ENCODE measurements around the gene EIF2A. TPM values are rescaled to one million over a fixed set of nuclear protein-coding genes. Genes with fewer than 3 reads are reported as not detected.

EIF2A gene
- total and polyA plus RNA-seq, 4 donors, result 72.8 to 95.5 (median 79.6) TPM

GRCh38 chr3:150603153-150603979 is 56.8 kb downstream of the EIF2A start, which contains the start of gene SELENOT:
SELENOT (plus strand) TSS chr3:150603321; CDS start chr3:150603363, 42 bp downstream.
- H3K4me1 ChIP-seq (ENCODE audit: control insufficient read depth in 1 of 2, insufficient read depth in 2 of 2, low read length in 2 of 2), result peaks cover 0 to 1% of the 10 kb centered on the region in 2 donors
- no peaks in the 10 kb centered on the region for H3K36me3 ChIP-seq (ENCODE audit: control insufficient read depth in 1 of 2, insufficient read depth in 2 of 2, low read length in 1 of 2)
- H3K27ac ChIP-seq (ENCODE audit: low read depth in 1 of 2, low read length in 2 of 2), result peak within 1 kb of the TSS; percentile 64 to 71
- peak within 1 kb of the TSS; percentile 51 to 88 for H3K4me3 ChIP-seq (ENCODE audit: low read length in 2 of 2)
- no peaks in the 10 kb centered on the region for H3K27me3 ChIP-seq (ENCODE audit: control insufficient read depth in 1 of 2, insufficient read depth in 2 of 2, low read length in 1 of 2)
- intact Hi-C loops (cut with DNase I), result loop anchor here (5.0 to 10.0 kb wide), 3 partner anchors 56 to 159 kb away; partner anchors contain the start of genes EIF2A (in 1 of the 2), ERICH6 (in 1 of the 2), SERP1 (in 1 of the 2) and SIAH2 (in 1 of the 2)
- ATAC-seq (ENCODE audit: low FRiP score), result peak; percentile 98
- peak; percentile 96 to 98 for DNase-seq
- 0% methylated on average over 69 of the region's 69 CpGs for WGBS, 2 donors
- no peaks in the 10 kb centered on the region for H3K9me3 ChIP-seq (ENCODE audit: control insufficient read depth, low read length)

GRCh38 chr3:150603980-150604319 is 57.4 kb downstream of the EIF2A start:
- WGBS, 2 donors, result 0% methylated on average over 11 of the region's 11 CpGs
- Histone ChIP-seq H3K4me3 (ENCODE audit: low read length in 2 of 2) (peak overlapping the region; percentile 45 to 88), H3K27me3 (ENCODE audit: control insufficient read depth in 1 of 2, insufficient read depth in 2 of 2, low read length in 1 of 2) (no peaks in the 10 kb centered on the region), H3K36me3 (ENCODE audit: control insufficient read depth in 1 of 2, insufficient read depth in 2 of 2, low read length in 1 of 2) (no peaks in the 10 kb centered on the region), H3K27ac (ENCODE audit: low read depth in 1 of 2, low read length in 2 of 2) (peak overlapping the region; percentile 64 to 71), H3K9me3 (ENCODE audit: control insufficient read depth, low read length) (no peaks in the 10 kb centered on the region), H3K4me1 (ENCODE audit: control insufficient read depth in 1 of 2, insufficient read depth in 2 of 2, low read length in 2 of 2) (peaks cover 0 to 1% of the 10 kb centered on the region in 2 donors)
- DNase-seq (no peak), ATAC-seq (ENCODE audit: low FRiP score) (no peak)
- intact Hi-C loops (cut with DNase I), result loop anchor here (5.0 to 10.0 kb wide), 3 partner anchors 57 to 158 kb away; partner anchors contain the start of genes EIF2A (in 1 of the 2), ERICH6 (in 1 of the 2), SERP1 (in 1 of the 2) and SIAH2 (in 1 of the 2)

- intact Hi-C loops (cut with DNase I), result loop anchor here in 1 of 2 donors (10.0 kb wide), 1 partner anchor 99 kb away; the partner anchor contains the start of gene ERICH6
- no peak overlapping the region for H3K4me3 ChIP-seq (ENCODE audit: low read length in 2 of 2)
- 79 to 82% methylated on average over 9 of the region's 9 CpGs for WGBS, 2 donors
- no peaks in the 10 kb centered on the region for H3K36me3 ChIP-seq (ENCODE audit: control insufficient read depth in 1 of 2, insufficient read depth in 2 of 2, low read length in 1 of 2)
- H3K27me3 ChIP-seq (ENCODE audit: control insufficient read depth in 1 of 2, insufficient read depth in 2 of 2, low read length in 1 of 2), result no peaks in the 10 kb centered on the region
- H3K27ac ChIP-seq (ENCODE audit: low read depth in 1 of 2, low read length in 2 of 2), result no peak overlapping the region
- ATAC-seq (ENCODE audit: low FRiP score), result no peak
- H3K9me3 ChIP-seq (ENCODE audit: control insufficient read depth, low read length), result no peaks in the 10 kb centered on the region
- peaks cover 0 to 6% of the 10 kb centered on the region in 2 donors for H3K4me1 ChIP-seq (ENCODE audit: control insufficient read depth in 1 of 2, insufficient read depth in 2 of 2, low read length in 2 of 2)
- peak in 1 of 2 donors; percentile 51 for DNase-seq
Measured at GRCh38 chr3:150605998-150606641, 59.5 kb downstream of the EIF2A start.

- 73 to 78% methylated on average over 8 of the region's 8 CpGs for WGBS, 2 donors
- Histone ChIP-seq H3K27me3 (ENCODE audit: control insufficient read depth in 1 of 2, insufficient read depth in 2 of 2, low read length in 1 of 2) (no peaks in the 10 kb centered on the region), H3K4me3 (ENCODE audit: low read length in 2 of 2) (no peak overlapping the region), H3K36me3 (ENCODE audit: control insufficient read depth in 1 of 2, insufficient read depth in 2 of 2, low read length in 1 of 2) (no peaks in the 10 kb centered on the region), H3K9me3 (ENCODE audit: control insufficient read depth, low read length) (no peaks in the 10 kb centered on the region), H3K4me1 (ENCODE audit: control insufficient read depth in 1 of 2, insufficient read depth in 2 of 2, low read length in 2 of 2) (peaks cover 0 to 6% of the 10 kb centered on the region in 2 donors), H3K27ac (ENCODE audit: low read depth in 1 of 2, low read length in 2 of 2) (no peak overlapping the region)
- DNase-seq, result no peak
- intact Hi-C loops (cut with DNase I), result loop anchor here in 1 of 2 donors (10.0 kb wide), 1 partner anchor 97 kb away; the partner anchor contains the start of gene ERICH6
- no peak for ATAC-seq (ENCODE audit: low FRiP score)
Measured at GRCh38 chr3:150607267-150608065, 60.9 kb downstream of the EIF2A start.

DNA sequence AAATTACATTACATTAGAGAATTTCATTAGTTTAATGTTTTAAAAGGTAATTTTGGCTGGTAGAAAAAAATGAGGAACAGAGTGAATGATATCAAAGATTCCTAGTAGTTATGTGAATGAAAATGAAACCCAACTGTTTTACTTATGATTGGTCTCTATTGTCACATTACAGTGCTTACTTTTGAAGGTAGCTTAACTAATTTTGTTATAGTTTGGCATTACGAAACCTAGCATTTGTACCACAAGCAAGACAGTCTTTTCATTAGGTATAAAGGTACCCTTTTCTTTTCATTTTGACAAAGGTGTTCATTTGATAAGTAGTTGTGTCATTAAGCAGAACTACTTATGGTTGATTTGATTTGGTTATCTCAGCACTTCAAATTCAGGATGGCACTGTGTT is 63.4 kb downstream of the EIF2A start:
- no peak overlapping the region for H3K27ac ChIP-seq (ENCODE audit: low read depth in 1 of 2, low read length in 2 of 2)
- no peak overlapping the region for H3K4me3 ChIP-seq (ENCODE audit: low read length in 2 of 2)
- no peak for ATAC-seq (ENCODE audit: low FRiP score)
- no peaks in the 10 kb centered on the region for H3K36me3 ChIP-seq (ENCODE audit: control insufficient read depth in 1 of 2, insufficient read depth in 2 of 2, low read length in 1 of 2)
- intact Hi-C loops (cut with DNase I), result loop anchor here in 1 of 2 donors (10.0 kb wide), 1 partner anchor 95 kb away; the partner anchor contains the start of gene ERICH6
- 0% methylated on average over 1 of the region's 1 CpG for WGBS, 2 donors
- peaks cover 0 to 6% of the 10 kb centered on the region in 2 donors for H3K4me1 ChIP-seq (ENCODE audit: control insufficient read depth in 1 of 2, insufficient read depth in 2 of 2, low read length in 2 of 2)
- DNase-seq, result no peak
- no peaks in the 10 kb centered on the region for H3K27me3 ChIP-seq (ENCODE audit: control insufficient read depth in 1 of 2, insufficient read depth in 2 of 2, low read length in 1 of 2)
- H3K9me3 ChIP-seq (ENCODE audit: control insufficient read depth, low read length), result no peaks in the 10 kb centered on the region

DNA sequence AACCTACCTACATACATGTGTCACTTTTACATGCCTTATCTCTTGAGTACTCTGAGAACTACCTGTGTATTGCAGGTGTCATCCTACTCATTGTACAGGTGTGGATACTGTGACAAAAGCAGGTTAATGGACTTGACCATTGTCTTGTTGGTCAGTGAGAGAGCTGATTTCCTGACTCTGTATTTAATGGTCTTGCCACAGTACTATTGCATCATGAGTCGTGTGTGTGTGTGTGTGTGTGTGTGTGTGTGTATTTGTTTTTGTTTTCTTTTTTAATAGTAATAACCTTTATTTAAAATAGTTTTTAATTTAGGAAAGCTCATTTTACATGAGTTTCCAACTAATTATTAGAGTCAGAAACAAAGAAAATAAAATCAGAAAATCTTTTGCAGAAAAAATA is 64.2 kb downstream of the EIF2A start:
- H3K27ac ChIP-seq (ENCODE audit: low read depth in 1 of 2, low read length in 2 of 2), result no peak overlapping the region
- no peak for ATAC-seq (ENCODE audit: low FRiP score)

DNA sequence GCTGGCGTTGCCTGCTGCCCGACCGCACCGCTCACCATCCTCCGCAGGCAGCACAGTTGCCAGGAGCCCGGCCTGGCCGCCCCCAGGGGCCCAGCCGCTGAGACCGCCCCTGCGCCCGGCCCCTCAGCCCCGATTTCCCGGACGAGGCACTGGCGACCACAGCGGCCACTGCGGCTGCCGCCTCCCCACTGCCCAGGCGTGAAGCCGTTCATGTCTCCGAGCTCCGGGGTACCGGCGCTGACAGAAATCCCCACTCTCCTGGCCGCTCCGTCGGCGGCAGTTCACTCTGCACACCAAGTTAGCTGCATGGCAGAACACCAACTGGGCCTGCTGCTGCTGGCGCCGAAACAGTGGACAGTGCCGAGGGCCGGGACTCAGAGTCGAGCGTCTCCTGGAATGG is 65.1 kb downstream of the EIF2A start:
- Histone ChIP-seq H3K4me3 (ENCODE audit: low read length in 2 of 2) (no peak overlapping the region), H3K36me3 (ENCODE audit: control insufficient read depth in 1 of 2, insufficient read depth in 2 of 2, low read length in 1 of 2) (no peaks in the 10 kb centered on the region), H3K4me1 (ENCODE audit: control insufficient read depth in 1 of 2, insufficient read depth in 2 of 2, low read length in 2 of 2) (peaks cover 0 to 6% of the 10 kb centered on the region in 2 donors), H3K27ac (ENCODE audit: low read depth in 1 of 2, low read length in 2 of 2) (no peak overlapping the region), H3K9me3 (ENCODE audit: control insufficient read depth, low read length) (no peaks in the 10 kb centered on the region), H3K27me3 (ENCODE audit: control insufficient read depth in 1 of 2, insufficient read depth in 2 of 2, low read length in 1 of 2) (no peaks in the 10 kb centered on the region)
- ATAC-seq (ENCODE audit: low FRiP score), result no peak
- 98 to 99% methylated on average over 34 of the region's 34 CpGs for WGBS, 2 donors
- DNase-seq, result no peak
- intact Hi-C loops (cut with DNase I), result no loop called here

More for the DNA sequence above, 64.2 kb downstream of the EIF2A start:
- no peak for DNase-seq
- intact Hi-C loops (cut with DNase I), result no loop called here
- H3K4me3 ChIP-seq (ENCODE audit: low read length in 2 of 2), result no peak overlapping the region
- peaks cover 0 to 6% of the 10 kb centered on the region in 2 donors for H3K4me1 ChIP-seq (ENCODE audit: control insufficient read depth in 1 of 2, insufficient read depth in 2 of 2, low read length in 2 of 2)
- no peaks in the 10 kb centered on the region for H3K9me3 ChIP-seq (ENCODE audit: control insufficient read depth, low read length)
- H3K27me3 ChIP-seq (ENCODE audit: control insufficient read depth in 1 of 2, insufficient read depth in 2 of 2, low read length in 1 of 2), result no peaks in the 10 kb centered on the region
- WGBS, 2 donors, result 50 to 77% methylated on average over 1 of the region's 1 CpG
- H3K36me3 ChIP-seq (ENCODE audit: control insufficient read depth in 1 of 2, insufficient read depth in 2 of 2, low read length in 1 of 2), result no peaks in the 10 kb centered on the region

- peaks cover 0 to 6% of the 10 kb centered on the region in 2 donors for H3K4me1 ChIP-seq (ENCODE audit: control insufficient read depth in 1 of 2, insufficient read depth in 2 of 2, low read length in 2 of 2)
- no peaks in the 10 kb centered on the region for H3K9me3 ChIP-seq (ENCODE audit: control insufficient read depth, low read length)
- H3K4me3 ChIP-seq (ENCODE audit: low read length in 2 of 2), result no peak overlapping the region
- ATAC-seq (ENCODE audit: low FRiP score) (no peak), DNase-seq (no peak)
- no peaks in the 10 kb centered on the region for H3K27me3 ChIP-seq (ENCODE audit: control insufficient read depth in 1 of 2, insufficient read depth in 2 of 2, low read length in 1 of 2)
- H3K36me3 ChIP-seq (ENCODE audit: control insufficient read depth in 1 of 2, insufficient read depth in 2 of 2, low read length in 1 of 2), result no peaks in the 10 kb centered on the region
- intact Hi-C loops (cut with DNase I), result no loop called here
- no peak overlapping the region for H3K27ac ChIP-seq (ENCODE audit: low read depth in 1 of 2, low read length in 2 of 2)
- 91 to 93% methylated on average over 1 of the region's 1 CpG for WGBS, 2 donors
Measured at GRCh38 chr3:150612494-150612893, 65.9 kb downstream of the EIF2A start.
